Measurements from ENCODE around the gene LINC00305. TPM values are rescaled to one million over a fixed set of nuclear protein-coding genes. Genes with fewer than 3 reads are reported as not detected.

The LINC00305 gene
- polyA plus RNA-seq, 1 donor from 2014 or later = not detected

DNA sequence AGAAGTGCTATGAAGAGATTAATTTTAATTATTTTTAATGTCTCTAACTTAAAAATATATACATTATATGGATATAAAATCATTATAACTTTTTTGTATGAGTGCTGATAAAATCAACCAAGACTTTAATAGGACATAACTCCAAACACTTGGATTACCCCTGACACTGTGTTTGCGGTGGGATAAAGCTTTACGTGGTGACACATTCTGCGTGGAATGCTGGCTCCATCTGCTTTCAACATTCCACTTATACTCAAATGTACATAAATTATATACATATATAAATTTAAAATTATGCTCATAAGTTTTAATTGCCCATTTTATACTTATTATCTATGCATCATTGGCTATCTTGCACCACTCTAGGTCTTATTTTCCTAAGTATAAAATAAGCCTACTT is 30.5 kb downstream of the LINC00305 start:
- no peaks in the 10 kb centered on the region for H3K9me2 ChIP-seq (ENCODE audit: insufficient read depth, low read length)
- no peak overlapping the region for H3K9ac ChIP-seq (ENCODE audit: low read length)
- no peaks in the 10 kb centered on the region for H3K36me3 ChIP-seq (ENCODE audit: insufficient read depth, low read length)
- no peak overlapping the region for H3K4me3 ChIP-seq (ENCODE audit: low read length)
- H3K27ac ChIP-seq (ENCODE audit: low read length) = no peak overlapping the region
- no peaks in the 10 kb centered on the region for H3K79me2 ChIP-seq (replicated peaks; ENCODE audit: insufficient read depth, low read length)
- TF ChIP-seq EZH2 (IDR thresholded peaks at IDR 0.05; ENCODE audit: borderline replicate concordance, insufficient read depth, low read length, poor library complexity, severe bottlenecking) (no peak), MXI1 (conservative IDR thresholded peaks at IDR 0.05; ENCODE audit: poor library complexity, severe bottlenecking) (no peak), POLR2AphosphoS5 (IDR thresholded peaks at IDR 0.05) (no peak), TAF1 (IDR thresholded peaks at IDR 0.05; ENCODE audit: low read depth) (no peak), SMC3 (conservative IDR thresholded peaks at IDR 0.05; ENCODE audit: poor library complexity) (no peak), RAD21 (conservative IDR thresholded peaks at IDR 0.05) (no peak), EP300 (conservative IDR thresholded peaks at IDR 0.05; ENCODE audit: poor library complexity, severe bottlenecking) (no peak)
- TF ChIP-seq, protein P1, sequence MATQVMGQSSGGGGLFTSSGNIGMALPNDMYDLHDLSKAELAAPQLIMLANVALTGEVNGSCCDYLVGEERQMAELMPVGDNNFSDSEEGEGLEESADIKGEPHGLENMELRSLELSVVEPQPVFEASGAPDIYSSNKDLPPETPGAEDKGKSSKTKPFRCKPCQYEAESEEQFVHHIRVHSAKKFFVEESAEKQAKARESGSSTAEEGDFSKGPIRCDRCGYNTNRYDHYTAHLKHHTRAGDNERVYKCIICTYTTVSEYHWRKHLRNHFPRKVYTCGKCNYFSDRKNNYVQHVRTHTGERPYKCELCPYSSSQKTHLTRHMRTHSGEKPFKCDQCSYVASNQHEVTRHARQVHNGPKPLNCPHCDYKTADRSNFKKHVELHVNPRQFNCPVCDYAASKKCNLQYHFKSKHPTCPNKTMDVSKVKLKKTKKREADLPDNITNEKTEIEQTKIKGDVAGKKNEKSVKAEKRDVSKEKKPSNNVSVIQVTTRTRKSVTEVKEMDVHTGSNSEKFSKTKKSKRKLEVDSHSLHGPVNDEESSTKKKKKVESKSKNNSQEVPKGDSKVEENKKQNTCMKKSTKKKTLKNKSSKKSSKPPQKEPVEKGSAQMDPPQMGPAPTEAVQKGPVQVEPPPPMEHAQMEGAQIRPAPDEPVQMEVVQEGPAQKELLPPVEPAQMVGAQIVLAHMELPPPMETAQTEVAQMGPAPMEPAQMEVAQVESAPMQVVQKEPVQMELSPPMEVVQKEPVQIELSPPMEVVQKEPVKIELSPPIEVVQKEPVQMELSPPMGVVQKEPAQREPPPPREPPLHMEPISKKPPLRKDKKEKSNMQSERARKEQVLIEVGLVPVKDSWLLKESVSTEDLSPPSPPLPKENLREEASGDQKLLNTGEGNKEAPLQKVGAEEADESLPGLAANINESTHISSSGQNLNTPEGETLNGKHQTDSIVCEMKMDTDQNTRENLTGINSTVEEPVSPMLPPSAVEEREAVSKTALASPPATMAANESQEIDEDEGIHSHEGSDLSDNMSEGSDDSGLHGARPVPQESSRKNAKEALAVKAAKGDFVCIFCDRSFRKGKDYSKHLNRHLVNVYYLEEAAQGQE (IDR thresholded peaks at IDR 0.05; ENCODE audit: borderline replicate concordance) = no peak
- TF ChIP-seq, protein P2, sequence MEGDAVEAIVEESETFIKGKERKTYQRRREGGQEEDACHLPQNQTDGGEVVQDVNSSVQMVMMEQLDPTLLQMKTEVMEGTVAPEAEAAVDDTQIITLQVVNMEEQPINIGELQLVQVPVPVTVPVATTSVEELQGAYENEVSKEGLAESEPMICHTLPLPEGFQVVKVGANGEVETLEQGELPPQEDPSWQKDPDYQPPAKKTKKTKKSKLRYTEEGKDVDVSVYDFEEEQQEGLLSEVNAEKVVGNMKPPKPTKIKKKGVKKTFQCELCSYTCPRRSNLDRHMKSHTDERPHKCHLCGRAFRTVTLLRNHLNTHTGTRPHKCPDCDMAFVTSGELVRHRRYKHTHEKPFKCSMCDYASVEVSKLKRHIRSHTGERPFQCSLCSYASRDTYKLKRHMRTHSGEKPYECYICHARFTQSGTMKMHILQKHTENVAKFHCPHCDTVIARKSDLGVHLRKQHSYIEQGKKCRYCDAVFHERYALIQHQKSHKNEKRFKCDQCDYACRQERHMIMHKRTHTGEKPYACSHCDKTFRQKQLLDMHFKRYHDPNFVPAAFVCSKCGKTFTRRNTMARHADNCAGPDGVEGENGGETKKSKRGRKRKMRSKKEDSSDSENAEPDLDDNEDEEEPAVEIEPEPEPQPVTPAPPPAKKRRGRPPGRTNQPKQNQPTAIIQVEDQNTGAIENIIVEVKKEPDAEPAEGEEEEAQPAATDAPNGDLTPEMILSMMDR (IDR thresholded peaks at IDR 0.05; ENCODE audit: poor library complexity, severe bottlenecking) = no peak
- H3F3A ChIP-seq (ENCODE audit: insufficient read depth, low read length, poor library complexity, severe bottlenecking) = no peaks in the 10 kb centered on the region
- no peak overlapping the region for H3K4me2 ChIP-seq (ENCODE audit: low read length)
- H3K27me3 ChIP-seq (ENCODE audit: insufficient read depth, low read depth, low read length) = no peaks in the 10 kb centered on the region
- H2AFZ ChIP-seq (ENCODE audit: low read depth, low read length) = no peak overlapping the region
- no peaks in the 10 kb centered on the region for H4K20me1 ChIP-seq (ENCODE audit: insufficient read depth)
- H3K9me3 ChIP-seq (ENCODE audit: low read length) = no peaks in the 10 kb centered on the region

DNA sequence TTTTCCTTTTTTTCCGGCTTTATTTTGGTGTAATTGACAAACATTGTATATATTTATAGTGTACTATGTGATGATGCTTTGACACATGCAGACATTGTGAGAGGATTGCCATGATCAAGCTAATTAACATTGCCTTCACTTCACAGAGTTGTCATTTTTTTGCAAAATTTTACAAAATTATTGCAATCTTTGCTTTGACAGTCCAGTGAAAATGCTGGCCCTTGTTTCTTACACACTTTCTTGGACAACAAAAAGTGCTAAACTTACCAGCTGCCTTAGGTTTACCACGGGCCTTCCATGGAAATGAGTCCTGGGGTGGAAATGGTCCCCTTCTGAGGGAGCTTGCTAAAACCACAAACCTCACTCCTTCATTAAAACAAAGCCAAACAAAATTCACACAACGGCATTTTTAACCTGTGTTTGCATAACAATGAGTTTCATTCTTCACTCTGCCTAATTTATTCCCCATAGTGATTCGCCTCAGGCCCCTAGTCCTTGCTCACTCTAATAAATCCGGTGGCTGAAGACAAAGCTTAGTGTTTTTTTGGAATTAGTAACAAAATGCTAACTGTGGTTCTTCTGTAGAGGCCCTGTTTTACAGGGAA is 32.2 kb downstream of the LINC00305 start:
- Histone ChIP-seq H3K79me2 (replicated peaks; ENCODE audit: insufficient read depth, low read length) (no peaks in the 10 kb centered on the region), H3K9ac (ENCODE audit: low read length) (no peak overlapping the region), H4K20me1 (ENCODE audit: insufficient read depth) (no peaks in the 10 kb centered on the region), H3K4me2 (ENCODE audit: low read length) (no peak overlapping the region), H3K27ac (ENCODE audit: low read length) (no peak overlapping the region), H3K9me2 (ENCODE audit: insufficient read depth, low read length) (no peaks in the 10 kb centered on the region), H3K36me3 (ENCODE audit: insufficient read depth, low read length) (no peaks in the 10 kb centered on the region), H3F3A (ENCODE audit: insufficient read depth, low read length, poor library complexity, severe bottlenecking) (no peaks in the 10 kb centered on the region), H3K4me3 (ENCODE audit: low read length) (no peak overlapping the region), H2AFZ (ENCODE audit: low read depth, low read length) (no peak overlapping the region), H3K27me3 (ENCODE audit: insufficient read depth, low read depth, low read length) (no peaks in the 10 kb centered on the region), H3K9me3 (ENCODE audit: low read length) (no peaks in the 10 kb centered on the region)
- TF ChIP-seq, protein P2 (IDR thresholded peaks at IDR 0.05; ENCODE audit: poor library complexity, severe bottlenecking) = no peak
- TF ChIP-seq MXI1 (conservative IDR thresholded peaks at IDR 0.05; ENCODE audit: poor library complexity, severe bottlenecking) (no peak), SMC3 (conservative IDR thresholded peaks at IDR 0.05; ENCODE audit: poor library complexity) (no peak), EZH2 (IDR thresholded peaks at IDR 0.05; ENCODE audit: borderline replicate concordance, insufficient read depth, low read length, poor library complexity, severe bottlenecking) (no peak), TAF1 (IDR thresholded peaks at IDR 0.05; ENCODE audit: low read depth) (no peak), EP300 (conservative IDR thresholded peaks at IDR 0.05; ENCODE audit: poor library complexity, severe bottlenecking) (no peak), RAD21 (conservative IDR thresholded peaks at IDR 0.05) (no peak), POLR2AphosphoS5 (IDR thresholded peaks at IDR 0.05) (no peak)
- TF ChIP-seq, protein P1 (IDR thresholded peaks at IDR 0.05; ENCODE audit: borderline replicate concordance) = no peak
